Activated CD4-positive, alpha-beta T cell treated with anti-CD3 and anti-CD28 coated beads, Interleukin-2, amount 10 ng/mL, durations not matched to agents 24 days and 14 days (primary cell): Measurements from ENCODE around the gene ENPP1. TPM values are rescaled to one million over a fixed set of nuclear protein-coding genes. Genes with fewer than 3 reads are reported as not detected.

ENCODE experiments used
- DNase-seq: peaks from one replicate; pipeline ENCODE4 v3.0.0; 2022
- H3K27ac Mint-ChIP-seq: one replicate; pipeline ENCODE4 v1.8.0; 2022; ENCODE audit warnings: mild to moderate bottlenecking, mixed read lengths
- H3K27me3 Mint-ChIP-seq: one replicate; pipeline ENCODE4 v1.8.0; 2022; ENCODE audit warnings: mixed read lengths
- H3K36me3 Mint-ChIP-seq: one replicate; pipeline ENCODE4 v1.8.0; 2022; ENCODE audit warnings: low read depth, mild to moderate bottlenecking, mixed read lengths
- H3K4me1 Mint-ChIP-seq: one replicate; pipeline ENCODE4 v1.8.0; 2021; ENCODE audit warnings: mixed read lengths
- H3K4me3 Mint-ChIP-seq: one replicate; pipeline ENCODE4 v1.8.0; 2022; ENCODE audit warnings: mild to moderate bottlenecking, moderate library complexity, mixed read lengths
- H3K9me3 Mint-ChIP-seq: one replicate; pipeline ENCODE4 v1.8.0; 2021; ENCODE audit warnings: mixed read lengths
- intact Hi-C: fragments of 100-400 bp; cut with micrococcal nuclease; formaldehyde crosslinking; loops from one replicate; pipeline ENCODE4 v1.15.1; 2023
- total RNA-seq: library from RNA; stranded (reverse); gene quantifications from 2 replicates; pipeline ENCODE4 v1.2.3, GENCODE V29; 2022

Gene ENPP1
- total RNA-seq, 1 donor from 2014 or later: 0.58 TPM

- H3K27ac Mint-ChIP-seq: no peak overlapping the region
- no peaks in the 10 kb centered on the region for H3K4me1 Mint-ChIP-seq
- peaks cover 2% of the 10 kb centered on the region for H3K27me3 Mint-ChIP-seq
- no peak overlapping the region for H3K4me3 Mint-ChIP-seq
- intact Hi-C loops: no loop called here
- no peak for DNase-seq
- H3K9me3 Mint-ChIP-seq: no peaks in the 10 kb centered on the region
- no peaks in the 10 kb centered on the region for H3K36me3 Mint-ChIP-seq
Measured at GRCh38 chr6:131929264-131929663, 121.4 kb downstream of the ENPP1 start.

GRCh38 chr6:131929976-131930375 is 122.2 kb downstream of the ENPP1 start:
- H3K4me1 Mint-ChIP-seq: no peaks in the 10 kb centered on the region
- H3K4me3 Mint-ChIP-seq: no peak overlapping the region
- peaks cover 2% of the 10 kb centered on the region for H3K27me3 Mint-ChIP-seq
- DNase-seq: no peak
- no peak overlapping the region for H3K27ac Mint-ChIP-seq
- no peaks in the 10 kb centered on the region for H3K36me3 Mint-ChIP-seq
- intact Hi-C loops: no loop called here
- H3K9me3 Mint-ChIP-seq: no peaks in the 10 kb centered on the region

GRCh38 chr6:131931063-131931750 is 123.4 kb downstream of the ENPP1 start:
- intact Hi-C loops: no loop called here
- H3K4me1 Mint-ChIP-seq: no peaks in the 10 kb centered on the region
- H3K9me3 Mint-ChIP-seq: no peaks in the 10 kb centered on the region
- H3K27ac Mint-ChIP-seq: no peak overlapping the region
- no peaks in the 10 kb centered on the region for H3K36me3 Mint-ChIP-seq
- H3K27me3 Mint-ChIP-seq: peaks cover 2% of the 10 kb centered on the region
- no peak overlapping the region for H3K4me3 Mint-ChIP-seq
- no peak for DNase-seq

- Mint-ChIP-seq H3K27ac (no peak overlapping the region), H3K27me3 (peaks cover 2% of the 10 kb centered on the region), H3K4me3 (no peak overlapping the region), H3K4me1 (no peaks in the 10 kb centered on the region), H3K36me3 (no peaks in the 10 kb centered on the region), H3K9me3 (no peaks in the 10 kb centered on the region)
- intact Hi-C loops: no loop called here
- no peak for DNase-seq
Measured at GRCh38 chr6:131936156-131936555, 128.3 kb downstream of the ENPP1 start.

- H3K4me3 Mint-ChIP-seq: no peak overlapping the region
- H3K27me3 Mint-ChIP-seq: peaks cover 2% of the 10 kb centered on the region
- H3K4me1 Mint-ChIP-seq: no peaks in the 10 kb centered on the region
- no peak for DNase-seq
- H3K27ac Mint-ChIP-seq: no peak overlapping the region
- H3K36me3 Mint-ChIP-seq: no peaks in the 10 kb centered on the region
- H3K9me3 Mint-ChIP-seq: no peaks in the 10 kb centered on the region
- intact Hi-C loops: no loop called here
Measured at GRCh38 chr6:131937226-131937625, 129.4 kb downstream of the ENPP1 start.

GRCh38 chr6:131937703-131938631 is 130.1 kb downstream of the ENPP1 start:
- Mint-ChIP-seq H3K4me1 (no peaks in the 10 kb centered on the region), H3K4me3 (no peak overlapping the region), H3K27me3 (peaks cover 2% of the 10 kb centered on the region), H3K27ac (no peak overlapping the region), H3K9me3 (no peaks in the 10 kb centered on the region), H3K36me3 (no peaks in the 10 kb centered on the region)
- intact Hi-C loops: no loop called here
- no peak for DNase-seq

Other genes starting within 250 kb of the ENPP1 start
- not detected in 2 replicates for gene ARG1, start 234.8 kb upstream of the ENPP1 start, total RNA-seq
- gene MED23, start 179.8 kb upstream of the ENPP1 start, total RNA-seq: 29.2 and 30.2 TPM in 2 replicates
- 1.4 and 2.3 TPM in 2 replicates for gene ENPP3, start 170.7 kb upstream of the ENPP1 start, total RNA-seq
- gene OR2A4, start 106.6 kb upstream of the ENPP1 start, total RNA-seq: not detected in 2 replicates
- gene CTAGE9, start 97.0 kb upstream of the ENPP1 start, total RNA-seq: not detected in 2 replicates
- gene CCN2, start 143.4 kb downstream of the ENPP1 start, total RNA-seq: not detected in 2 replicates